Activated CD4-positive, alpha-beta T cell treated with anti-CD3 and anti-CD28 coated beads for 48 hours (primary cell): ENCODE measurements around the gene OR51D1.

Experiments used
- DNase-seq: peaks from one replicate; pipeline ENCODE4 v3.0.0-alpha.2; 2020

Gene OR51D1

GRCh38 chr11:4645974-4646373, 8.7 kb downstream of the OR51D1 start:
- DNase-seq: no peak

GRCh38 chr11:4647766-4648165, 10.5 kb downstream of the OR51D1 start:
- DNase-seq: no peak

DNA sequence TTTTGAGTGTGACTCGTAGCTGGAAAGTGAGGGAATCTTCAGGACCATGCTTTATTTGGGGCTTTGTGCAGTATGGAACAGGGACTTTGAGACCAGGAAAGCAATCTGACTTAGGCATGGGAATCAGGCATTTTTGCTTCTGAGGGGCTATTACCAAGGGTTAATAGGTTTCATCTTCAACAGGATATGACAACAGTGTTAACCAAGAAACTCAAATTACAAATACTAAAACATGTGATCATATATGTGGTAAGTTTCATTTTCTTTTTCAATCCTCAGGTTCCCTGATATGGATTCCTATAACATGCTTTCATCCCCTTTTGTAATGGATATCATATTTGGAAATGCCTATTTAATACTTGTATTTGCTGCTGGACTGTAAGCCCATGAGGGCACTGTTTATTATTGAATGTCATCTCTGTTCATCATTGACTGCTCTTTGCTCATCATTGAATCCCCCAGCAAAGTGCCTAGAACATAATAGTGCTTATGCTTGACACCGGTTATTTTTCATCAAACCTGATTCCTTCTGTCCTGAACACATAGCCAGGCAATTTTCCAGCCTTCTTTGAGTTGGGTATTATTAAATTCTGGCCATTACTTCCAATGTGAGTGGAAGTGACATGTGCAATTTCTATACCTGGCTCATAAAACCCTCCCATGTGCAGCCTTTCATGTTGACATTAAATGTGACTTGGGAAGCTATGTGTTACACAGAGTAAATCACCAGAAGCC, 17.5 kb downstream of the OR51D1 start:
- DNase-seq: no peak

- DNase-seq: no peak
Observed at GRCh38 chr11:4658629-4659445, 21.6 kb downstream of the OR51D1 start.

GRCh38 chr11:4662876-4663275, 25.6 kb downstream of the OR51D1 start:
- no peak for DNase-seq

DNA sequence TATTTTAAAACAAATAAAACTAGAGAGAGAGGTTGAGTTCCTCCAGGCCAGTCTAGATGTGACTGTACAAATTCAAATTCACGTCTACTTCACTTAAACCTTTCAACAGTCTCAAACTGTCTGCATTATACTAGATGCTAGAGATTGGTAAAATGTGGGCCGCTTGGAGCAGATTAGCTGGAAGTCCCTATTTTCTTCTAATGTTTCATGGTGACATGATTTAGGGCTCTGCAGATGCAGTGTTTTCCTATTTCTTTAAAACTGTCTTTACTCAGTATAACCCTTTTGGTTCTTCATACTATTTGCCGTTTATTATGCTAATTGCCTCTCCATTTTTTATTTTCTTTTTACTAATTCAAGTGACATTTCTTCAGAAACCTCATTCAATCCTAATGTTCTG, 26.9 kb downstream of the OR51D1 start:
- no peak for DNase-seq

DNA sequence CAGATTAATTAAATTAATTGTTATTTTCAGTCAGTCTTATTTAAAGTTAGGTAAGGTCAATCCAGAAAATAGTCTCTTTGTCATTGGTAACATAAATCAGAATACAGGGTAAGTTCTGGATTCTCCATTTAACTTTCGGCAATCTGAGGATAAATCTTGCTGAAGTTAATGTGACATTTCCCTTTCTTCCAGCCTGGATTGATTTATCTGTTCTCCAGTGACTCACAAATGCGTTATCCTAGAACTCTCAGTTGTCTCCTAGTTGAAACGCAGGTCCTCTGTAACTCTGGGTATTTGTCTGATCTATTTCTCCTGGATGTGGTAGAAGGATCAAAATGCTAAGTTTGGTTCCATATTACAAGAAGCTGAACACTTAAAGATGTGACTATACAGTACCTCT, 27.5 kb downstream of the OR51D1 start:
- no peak for DNase-seq

- no peak for DNase-seq
Observed at GRCh38 chr11:4665424-4665823, 28.1 kb downstream of the OR51D1 start.

GRCh38 chr11:4671741-4672140, 34.5 kb downstream of the OR51D1 start:
- DNase-seq: no peak

DNA sequence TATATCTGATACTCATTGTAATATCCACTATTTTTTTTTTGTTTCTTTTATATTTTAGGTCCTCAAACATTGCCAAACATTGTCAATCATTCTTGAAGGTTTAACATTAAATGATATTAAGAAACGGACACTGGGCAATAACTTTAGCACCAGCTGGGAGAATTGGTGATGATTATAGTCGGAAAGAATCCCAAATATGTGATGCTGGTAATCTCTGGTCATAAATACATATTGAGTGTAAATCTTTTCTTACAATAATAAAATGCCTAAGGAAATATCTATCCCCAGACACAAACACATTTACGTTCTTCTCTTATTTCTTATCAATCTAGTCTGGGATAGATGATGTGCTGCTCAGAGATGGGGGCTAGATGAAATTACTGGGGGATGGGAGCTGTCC, 35.2 kb downstream of the OR51D1 start:
- no peak for DNase-seq

- no peak for DNase-seq
Observed at GRCh38 chr11:4673781-4674180, 36.5 kb downstream of the OR51D1 start.

DNA sequence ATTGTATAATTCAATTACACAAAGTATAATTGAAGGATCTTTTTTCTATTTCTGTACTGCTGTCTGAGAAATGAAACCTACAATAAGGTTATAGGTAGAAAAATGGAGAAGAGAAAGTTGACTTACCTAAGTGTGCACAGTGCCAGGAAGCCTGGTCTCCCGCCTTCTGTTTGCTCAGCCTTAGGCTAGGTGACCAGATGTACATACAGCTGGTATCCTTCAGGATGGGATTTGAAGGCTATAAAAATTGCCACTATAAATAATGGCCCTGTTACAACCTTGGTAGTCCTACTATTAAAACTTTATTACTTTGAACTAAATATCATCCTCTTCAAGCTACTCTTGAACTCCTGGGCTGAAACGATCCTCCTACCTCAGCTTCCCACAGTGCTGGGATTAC, 40.7 kb downstream of the OR51D1 start:
- no peak for DNase-seq

DNA sequence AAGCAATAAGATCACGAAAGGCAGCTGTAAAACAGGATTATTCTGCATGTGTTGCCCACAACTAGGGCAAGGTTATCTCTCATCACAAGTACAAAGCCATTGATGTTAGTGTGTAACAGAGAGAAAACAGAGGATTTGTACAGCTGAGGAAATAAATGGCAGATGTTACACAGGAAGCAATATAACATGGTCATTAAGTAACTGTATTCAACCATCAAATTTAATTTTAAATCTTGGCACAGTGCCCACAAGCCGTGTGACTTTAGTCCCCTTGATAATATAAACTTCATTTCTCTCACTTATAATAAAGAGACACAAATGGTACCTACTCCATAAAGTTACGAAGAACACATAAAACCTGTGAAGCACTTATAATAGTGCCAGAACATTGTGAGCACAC, 43.1 kb downstream of the OR51D1 start:
- DNase-seq: no peak

- no peak for DNase-seq
Observed at GRCh38 chr11:4682623-4683419, 45.5 kb downstream of the OR51D1 start.

DNA sequence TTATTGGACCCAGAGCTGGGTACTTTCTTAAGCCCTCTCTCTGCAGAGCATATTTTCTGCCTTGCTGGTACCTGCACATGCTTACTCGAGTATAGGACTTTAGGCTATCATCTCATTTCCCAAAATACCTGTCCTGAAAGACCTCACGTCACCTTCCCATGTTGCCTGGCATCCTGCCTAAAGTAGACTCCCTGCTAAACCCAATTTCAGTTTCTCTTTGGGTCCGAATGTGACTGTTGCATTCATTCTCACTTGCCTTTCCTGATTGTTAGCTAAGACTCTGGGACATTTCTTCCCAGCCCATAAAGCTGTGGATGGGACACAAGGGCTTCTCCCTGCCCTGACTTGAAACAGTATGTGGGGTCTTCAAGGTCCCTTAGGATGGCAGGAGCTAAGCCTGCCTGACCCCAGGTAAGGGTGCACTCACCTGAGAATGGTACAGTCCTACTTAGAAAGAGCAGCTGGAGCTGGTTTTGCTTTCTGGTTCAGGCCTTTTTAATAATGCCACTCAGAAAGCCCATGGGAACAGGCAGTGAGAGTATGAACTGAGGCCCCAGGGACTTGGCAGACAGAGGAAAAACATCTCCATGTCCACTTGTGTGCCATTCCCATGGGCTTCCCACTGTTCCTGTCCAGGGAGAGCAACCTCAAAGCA, 47.5 kb downstream of the OR51D1 start:
- DNase-seq: no peak
